KOPT-K1 (cell line): Measurements from ENCODE around the gene ATP2C2.

Source experiments
- H3K27ac ChIP-seq: fragments of 200-600 bp; sonication (generic); 2 replicates; pipeline ENCODE4 v1.5.1; 2016; ENCODE audit warnings: antibody characterized with exemption, mild to moderate bottlenecking, low read depth, low read length; ENCODE audit not compliant: poor library complexity, severe bottlenecking
- H3K36me3 ChIP-seq: fragments of 200-600 bp; sonication (generic); 2 replicates; pipeline ENCODE4 v1.5.1; 2017; ENCODE audit warnings: antibody characterized with exemption, mild to moderate bottlenecking, low read length, moderate library complexity; ENCODE audit not compliant: insufficient read depth
- H3K9me3 ChIP-seq: fragments of 200-600 bp; sonication (generic); 2 replicates; pipeline ENCODE4 v1.5.1; 2017; ENCODE audit warnings: antibody characterized with exemption, low read length, mild to moderate bottlenecking; ENCODE audit not compliant: insufficient read depth, poor library complexity, severe bottlenecking

Gene ATP2C2

DNA sequence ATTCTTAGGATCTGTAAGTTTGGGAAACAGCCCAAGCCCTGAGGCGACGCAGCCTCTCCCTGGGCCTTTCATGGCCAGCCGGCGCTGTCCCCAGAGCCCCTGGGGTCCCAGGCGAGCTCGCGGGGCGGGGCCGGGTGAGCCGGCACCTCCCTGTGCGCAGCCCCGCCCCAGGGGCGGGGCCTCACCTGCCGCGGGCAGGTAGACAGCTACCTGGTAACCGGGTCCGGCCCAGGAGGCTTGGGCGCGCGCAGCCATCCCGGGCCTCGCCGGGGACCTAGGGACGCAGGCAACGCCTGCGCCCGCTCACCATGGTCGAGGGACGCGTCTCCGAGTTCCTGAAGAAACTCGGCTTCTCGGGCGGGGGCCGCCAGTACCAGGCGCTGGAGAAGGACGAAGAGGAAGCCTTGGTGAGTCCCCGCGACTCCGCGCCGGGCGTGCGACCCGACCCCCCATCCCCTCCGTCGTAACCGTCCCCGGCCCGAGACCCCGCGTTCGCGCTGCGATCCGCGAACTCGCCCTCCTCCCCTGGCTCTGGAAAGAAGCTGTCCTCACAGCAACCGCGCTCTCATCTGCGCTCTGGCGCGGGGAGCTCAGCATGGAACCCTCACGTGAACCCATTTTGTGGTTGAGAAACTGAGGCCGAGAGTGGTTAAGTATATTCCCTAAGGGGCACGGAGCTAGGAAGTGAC is at the start of gene ATP2C2:
Gene ATP2C2 (plus strand): TSS at position 231 of the 689 bp plus-strand sequence. CDS start 78 bp downstream, at position 309.
- Histone ChIP-seq H3K9me3 (no peaks in the 10 kb centered on the region), H3K36me3 (no peaks in the 10 kb centered on the region), H3K27ac (no peak within 1 kb of the TSS)

- H3K27ac ChIP-seq: no peak overlapping the region
- peaks cover 19% of the 10 kb centered on the region for H3K9me3 ChIP-seq
- no peaks in the 10 kb centered on the region for H3K36me3 ChIP-seq
Observed at GRCh38 chr16:84319146-84319760, 49.1 kb upstream of the ATP2C2 start.

DNA sequence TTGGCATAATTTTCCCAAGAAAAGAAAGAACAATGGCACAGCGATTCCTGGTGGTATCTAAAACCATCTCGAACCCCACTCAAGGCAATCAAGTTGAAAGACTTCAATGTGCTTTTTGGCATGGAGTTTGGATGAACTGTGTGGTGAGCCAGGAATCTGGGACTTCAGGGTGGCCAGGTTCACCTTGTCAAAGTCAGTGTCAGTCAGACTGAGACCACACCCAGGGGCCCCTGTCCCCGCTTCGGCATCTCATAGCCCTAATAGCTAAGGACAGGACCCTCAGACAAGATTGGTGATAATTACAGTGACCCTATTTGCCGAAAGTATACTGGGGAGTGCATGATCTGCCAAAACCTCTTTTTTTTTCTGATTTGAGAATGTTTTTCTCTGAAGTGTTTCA is 47.8 kb upstream of the ATP2C2 start:
- Histone ChIP-seq H3K27ac (no peak overlapping the region), H3K36me3 (no peaks in the 10 kb centered on the region), H3K9me3 (peaks cover 19% of the 10 kb centered on the region)

DNA sequence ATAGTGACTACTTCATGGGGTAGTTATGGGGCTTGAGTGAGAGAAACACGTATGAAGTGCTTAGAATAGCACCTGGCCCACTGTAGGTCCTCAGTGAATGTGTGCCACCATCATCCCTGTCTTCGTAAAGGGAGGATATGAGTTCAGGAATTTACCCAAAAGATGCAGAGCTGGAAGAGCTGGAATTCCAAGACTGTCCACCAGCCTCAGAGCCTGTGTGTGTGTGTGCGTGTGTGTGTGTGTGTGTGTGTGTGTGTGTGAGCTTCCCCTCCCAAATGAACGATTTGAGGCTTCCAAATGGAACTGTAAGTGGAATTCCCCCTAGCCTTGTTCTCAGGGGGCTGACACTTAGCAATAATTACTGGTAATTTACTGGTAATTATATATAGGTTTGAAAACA is 46.4 kb upstream of the ATP2C2 start:
- peaks cover 19% of the 10 kb centered on the region for H3K9me3 ChIP-seq
- H3K27ac ChIP-seq: no peak overlapping the region
- no peaks in the 10 kb centered on the region for H3K36me3 ChIP-seq

- Histone ChIP-seq H3K9me3 (peaks cover 15% of the 10 kb centered on the region), H3K27ac (no peak overlapping the region)
Observed at GRCh38 chr16:84322749-84323148, 45.6 kb upstream of the ATP2C2 start.

DNA sequence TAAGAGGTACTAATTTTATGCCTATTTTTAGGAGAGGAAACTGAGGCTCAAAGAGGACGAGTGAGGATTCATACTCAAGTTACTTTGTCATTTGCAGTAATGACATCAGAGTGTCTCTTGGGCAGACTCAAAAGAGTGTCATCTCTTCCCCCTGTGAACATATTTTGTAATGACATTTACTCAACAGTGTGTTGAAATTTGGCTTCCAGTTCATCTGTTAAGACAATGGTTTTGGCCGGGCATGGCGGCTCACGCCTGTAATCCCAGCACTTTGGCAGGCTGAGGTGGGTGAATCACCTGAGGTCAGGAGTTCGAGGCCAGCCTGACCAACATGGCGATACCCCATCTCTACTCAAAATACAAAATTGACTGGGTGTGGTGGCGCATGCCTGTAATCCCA is 44.7 kb upstream of the ATP2C2 start:
- no peaks in the 10 kb centered on the region for H3K36me3 ChIP-seq
- peaks cover 6% of the 10 kb centered on the region for H3K9me3 ChIP-seq
- H3K27ac ChIP-seq: no peak overlapping the region

More at GRCh38 chr16:84322749-84323148, 45.6 kb upstream of the ATP2C2 start:
- H3K36me3 ChIP-seq: no peaks in the 10 kb centered on the region

DNA sequence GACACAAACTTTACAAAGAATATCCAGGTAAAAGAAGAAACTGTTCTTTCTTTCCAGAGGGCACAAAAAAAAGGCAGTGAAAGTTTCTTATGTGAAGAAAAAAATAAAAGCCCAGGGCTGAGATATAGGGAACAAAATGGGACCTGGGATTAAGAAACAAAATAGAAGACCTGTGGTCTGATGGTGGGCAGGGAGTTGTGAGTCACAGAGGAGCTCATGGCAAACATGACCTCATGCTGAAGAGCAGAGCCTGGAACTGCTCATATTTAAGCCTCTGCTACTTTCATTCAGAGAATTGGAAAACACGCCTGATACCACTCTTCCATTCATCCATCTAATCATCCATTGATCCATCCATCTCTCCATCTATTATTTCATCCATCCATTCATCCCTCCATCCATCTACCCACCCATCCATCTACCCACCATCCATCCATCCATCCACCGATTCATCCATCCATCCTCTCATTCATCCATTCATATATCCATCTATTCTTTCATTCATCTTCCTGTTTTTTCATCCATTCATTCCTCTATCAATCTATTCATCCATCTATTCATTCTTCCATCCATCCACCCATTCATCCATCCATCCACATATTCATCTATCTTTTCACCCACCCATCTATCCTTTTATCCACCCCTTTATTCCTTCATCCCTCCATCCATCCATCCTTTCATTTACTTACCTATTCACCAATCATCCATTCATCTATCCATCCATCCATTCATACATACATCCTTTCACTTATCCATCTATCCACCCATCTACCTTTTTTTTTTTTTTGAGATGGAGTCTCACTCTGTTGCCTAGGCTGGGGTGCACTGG is 43.7 kb upstream of the ATP2C2 start:
- no peaks in the 10 kb centered on the region for H3K9me3 ChIP-seq
- no peaks in the 10 kb centered on the region for H3K36me3 ChIP-seq
- no peak overlapping the region for H3K27ac ChIP-seq

DNA sequence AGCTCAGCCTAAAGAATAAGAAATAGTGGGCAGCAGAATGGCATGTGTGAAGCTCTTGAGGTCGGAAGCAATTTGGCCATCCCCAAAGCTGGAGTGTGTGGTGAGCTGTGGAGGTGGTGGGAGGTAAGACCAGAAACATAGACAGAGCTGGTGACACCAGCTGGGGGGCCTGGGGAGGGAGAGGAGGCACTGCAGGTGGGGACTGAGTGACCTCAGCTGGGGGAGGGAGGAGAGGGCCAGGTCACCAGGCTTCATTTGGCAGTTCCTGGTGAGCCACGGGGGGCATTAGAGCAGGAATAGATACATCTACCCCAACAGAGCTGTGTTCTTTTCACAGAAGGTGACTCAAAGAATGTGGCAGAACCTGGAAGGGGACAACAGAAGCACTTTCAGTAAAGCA is 41.8 kb upstream of the ATP2C2 start:
- Histone ChIP-seq H3K36me3 (no peaks in the 10 kb centered on the region), H3K9me3 (no peaks in the 10 kb centered on the region), H3K27ac (no peak overlapping the region)

- no peak overlapping the region for H3K27ac ChIP-seq
- H3K9me3 ChIP-seq: no peaks in the 10 kb centered on the region
- no peaks in the 10 kb centered on the region for H3K36me3 ChIP-seq
Observed at GRCh38 chr16:84327926-84328505, 40.3 kb upstream of the ATP2C2 start.

DNA sequence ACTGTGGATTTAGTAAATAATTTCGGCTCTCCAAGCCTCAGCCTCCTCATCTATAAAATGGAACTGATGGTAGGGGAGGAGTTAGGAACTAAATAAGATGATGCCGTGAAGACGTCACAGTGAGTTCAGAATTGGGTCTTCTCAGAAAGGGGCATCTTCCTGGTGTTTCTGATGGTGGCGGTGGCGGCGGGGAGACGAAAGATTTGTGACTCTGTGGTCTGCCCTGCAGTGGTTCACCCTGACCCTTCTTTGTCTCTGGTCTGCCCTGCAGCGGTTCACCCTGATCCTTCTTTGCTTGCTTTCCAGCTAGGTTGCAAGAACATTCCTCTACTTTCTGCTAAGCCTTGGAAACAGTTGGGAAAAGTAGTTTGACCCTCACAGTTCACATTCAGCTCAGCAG is 39.3 kb upstream of the ATP2C2 start:
- no peak overlapping the region for H3K27ac ChIP-seq
- no peaks in the 10 kb centered on the region for H3K36me3 ChIP-seq
- H3K9me3 ChIP-seq: no peaks in the 10 kb centered on the region

DNA sequence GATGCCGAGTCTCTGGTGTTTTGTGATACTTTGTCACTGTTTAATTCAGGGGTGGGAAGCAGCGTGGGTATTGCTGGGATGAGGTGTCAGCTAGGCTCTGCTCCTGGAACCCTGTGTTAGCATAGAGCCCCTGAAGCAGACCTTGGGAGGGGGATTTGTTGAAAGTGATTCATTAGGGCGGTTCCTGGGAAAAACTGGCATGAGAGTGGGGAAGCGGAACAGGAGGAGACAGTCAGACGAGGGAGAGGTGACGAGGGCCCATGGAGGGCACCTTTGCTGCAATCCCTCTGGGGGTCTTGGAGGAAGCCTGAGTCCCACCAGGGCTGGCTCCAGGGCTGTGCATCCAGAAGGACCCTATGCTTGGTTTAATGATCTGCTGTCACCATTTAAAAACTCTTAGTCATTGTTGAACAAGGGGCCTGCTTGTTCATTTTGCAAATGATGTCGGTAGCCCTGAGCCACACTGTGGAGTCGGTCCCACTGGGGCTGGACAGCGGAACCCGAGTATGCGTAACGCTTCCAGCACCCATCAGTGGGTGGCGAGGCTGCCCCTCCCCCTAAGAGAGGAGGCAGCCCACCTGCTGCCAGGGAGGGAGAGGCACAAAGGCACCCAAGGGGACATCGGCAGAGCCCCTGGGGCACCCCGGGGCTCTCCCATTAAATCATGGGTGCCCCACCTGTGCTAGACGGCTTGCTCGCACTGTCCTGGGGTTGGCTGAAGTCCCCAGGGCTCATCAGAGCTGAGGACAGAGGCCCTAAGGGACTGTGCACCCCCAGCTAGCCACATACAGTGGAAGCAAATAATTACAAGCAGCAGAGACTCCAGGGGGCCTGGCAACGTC is 38.3 kb upstream of the ATP2C2 start:
- Histone ChIP-seq H3K36me3 (no peaks in the 10 kb centered on the region), H3K27ac (no peak overlapping the region), H3K9me3 (peaks cover 4% of the 10 kb centered on the region)

GRCh38 chr16:84330685-84331050 is 37.7 kb upstream of the ATP2C2 start:
- Histone ChIP-seq H3K36me3 (no peaks in the 10 kb centered on the region), H3K27ac (no peak overlapping the region), H3K9me3 (peaks cover 10% of the 10 kb centered on the region)

GRCh38 chr16:84331998-84332780 is 36.1 kb upstream of the ATP2C2 start:
- no peaks in the 10 kb centered on the region for H3K36me3 ChIP-seq
- H3K27ac ChIP-seq: no peak overlapping the region
- peaks cover 17% of the 10 kb centered on the region for H3K9me3 ChIP-seq
